RPMI7951 (cell line): ENCODE measurements around the gene FMNL1. TPM values are rescaled to one million over a fixed set of nuclear protein-coding genes. Genes with fewer than 3 reads are reported as not detected.
A peak's percentile ranks its signal among the peaks of the same experiment; 100 is the strongest.
"Not testable (repeated sequence)": the region's sequence is repeated elsewhere in the genome, so short reads cannot be mapped to it uniquely, and the experiment has no call there.

Source experiments
- DNase-seq: peaks from one replicate; pipeline ENCODE4 v3.0.0-alpha.2; 2012; ENCODE audit warnings: low read depth
- total RNA-seq: library from RNA; depleted of rRNA; stranded (reverse); fragments of >200 nt; shearing (Covaris generic); gene quantifications from 2 replicates; pipeline ENCODE4 v1.2.3, GENCODE V29; 2014; rRNA removed

Gene FMNL1, protein sequence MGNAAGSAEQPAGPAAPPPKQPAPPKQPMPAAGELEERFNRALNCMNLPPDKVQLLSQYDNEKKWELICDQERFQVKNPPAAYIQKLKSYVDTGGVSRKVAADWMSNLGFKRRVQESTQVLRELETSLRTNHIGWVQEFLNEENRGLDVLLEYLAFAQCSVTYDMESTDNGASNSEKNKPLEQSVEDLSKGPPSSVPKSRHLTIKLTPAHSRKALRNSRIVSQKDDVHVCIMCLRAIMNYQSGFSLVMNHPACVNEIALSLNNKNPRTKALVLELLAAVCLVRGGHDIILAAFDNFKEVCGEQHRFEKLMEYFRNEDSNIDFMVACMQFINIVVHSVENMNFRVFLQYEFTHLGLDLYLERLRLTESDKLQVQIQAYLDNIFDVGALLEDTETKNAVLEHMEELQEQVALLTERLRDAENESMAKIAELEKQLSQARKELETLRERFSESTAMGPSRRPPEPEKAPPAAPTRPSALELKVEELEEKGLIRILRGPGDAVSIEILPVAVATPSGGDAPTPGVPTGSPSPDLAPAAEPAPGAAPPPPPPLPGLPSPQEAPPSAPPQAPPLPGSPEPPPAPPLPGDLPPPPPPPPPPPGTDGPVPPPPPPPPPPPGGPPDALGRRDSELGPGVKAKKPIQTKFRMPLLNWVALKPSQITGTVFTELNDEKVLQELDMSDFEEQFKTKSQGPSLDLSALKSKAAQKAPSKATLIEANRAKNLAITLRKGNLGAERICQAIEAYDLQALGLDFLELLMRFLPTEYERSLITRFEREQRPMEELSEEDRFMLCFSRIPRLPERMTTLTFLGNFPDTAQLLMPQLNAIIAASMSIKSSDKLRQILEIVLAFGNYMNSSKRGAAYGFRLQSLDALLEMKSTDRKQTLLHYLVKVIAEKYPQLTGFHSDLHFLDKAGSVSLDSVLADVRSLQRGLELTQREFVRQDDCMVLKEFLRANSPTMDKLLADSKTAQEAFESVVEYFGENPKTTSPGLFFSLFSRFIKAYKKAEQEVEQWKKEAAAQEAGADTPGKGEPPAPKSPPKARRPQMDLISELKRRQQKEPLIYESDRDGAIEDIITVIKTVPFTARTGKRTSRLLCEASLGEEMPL
- 10.3 and 13.1 TPM in 2 replicates for total RNA-seq

DNA sequence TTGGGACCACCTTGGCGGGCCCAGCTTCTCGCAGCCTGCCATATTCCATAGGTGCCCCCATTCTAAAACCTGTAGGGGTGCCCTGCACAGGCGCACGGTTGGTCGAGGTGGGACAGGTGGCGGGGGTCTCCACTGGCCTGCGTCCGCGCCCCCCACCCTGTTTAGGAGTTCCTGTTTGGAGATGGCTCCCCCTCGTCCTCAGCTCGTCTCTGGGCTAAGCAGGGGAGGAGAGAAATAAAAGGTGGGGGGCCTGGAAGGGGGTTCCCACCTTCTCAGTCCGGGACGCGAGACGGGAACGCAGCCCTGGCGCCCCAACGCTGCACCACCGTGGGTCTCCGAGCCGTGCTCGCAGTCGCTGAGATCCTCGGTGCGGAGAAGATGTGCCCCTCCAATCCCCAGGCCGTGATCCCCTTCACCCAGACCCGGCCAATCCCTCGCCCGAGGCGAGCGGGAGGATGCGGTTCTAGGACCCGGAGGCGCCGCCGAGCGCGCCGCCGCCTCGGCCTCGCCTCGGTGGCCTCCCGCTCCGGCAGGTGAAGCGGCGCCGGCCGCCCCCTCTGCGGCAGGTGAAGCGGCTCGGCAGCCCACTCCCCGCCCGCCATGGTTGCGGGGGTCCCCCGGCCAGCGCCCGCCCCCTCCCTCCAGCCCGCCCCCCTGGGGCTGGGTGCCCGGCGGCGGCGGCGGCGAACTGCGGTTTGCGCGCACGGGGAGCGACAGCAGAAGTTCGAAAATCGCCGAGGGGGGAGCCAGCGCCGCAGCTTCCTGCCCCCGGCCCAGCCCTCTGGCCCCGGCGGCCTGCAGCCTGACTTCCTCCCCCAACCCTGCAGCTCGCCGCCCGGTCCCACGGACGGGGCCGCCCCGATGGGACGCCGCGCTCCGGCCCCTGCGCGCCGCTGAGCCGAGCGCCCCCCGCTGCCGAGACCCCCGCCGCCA is at the start of gene FMNL1:
FMNL1 (plus strand) TSS at position 805 of the 933 bp plus-strand sequence. CDS start 240 bp downstream, outside the sequence.
- peak; percentile 36 for DNase-seq

DNA sequence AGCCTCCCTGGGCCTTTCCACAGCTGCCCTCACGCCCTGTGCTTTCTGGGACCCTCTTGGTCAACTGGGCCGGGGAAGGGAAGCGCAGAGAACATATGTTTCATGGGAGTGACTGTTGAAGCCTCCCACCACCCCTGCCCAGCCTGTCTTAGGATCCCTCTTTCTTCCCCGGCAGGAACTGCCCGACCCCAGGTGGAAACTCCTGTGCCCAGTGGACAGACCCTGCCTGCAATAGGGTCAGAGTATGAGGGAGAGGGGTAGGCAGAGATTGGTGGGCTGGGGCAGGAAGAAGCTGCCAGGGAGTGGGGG is 49.5 kb upstream of the FMNL1 start:
- no peak for DNase-seq

DNA sequence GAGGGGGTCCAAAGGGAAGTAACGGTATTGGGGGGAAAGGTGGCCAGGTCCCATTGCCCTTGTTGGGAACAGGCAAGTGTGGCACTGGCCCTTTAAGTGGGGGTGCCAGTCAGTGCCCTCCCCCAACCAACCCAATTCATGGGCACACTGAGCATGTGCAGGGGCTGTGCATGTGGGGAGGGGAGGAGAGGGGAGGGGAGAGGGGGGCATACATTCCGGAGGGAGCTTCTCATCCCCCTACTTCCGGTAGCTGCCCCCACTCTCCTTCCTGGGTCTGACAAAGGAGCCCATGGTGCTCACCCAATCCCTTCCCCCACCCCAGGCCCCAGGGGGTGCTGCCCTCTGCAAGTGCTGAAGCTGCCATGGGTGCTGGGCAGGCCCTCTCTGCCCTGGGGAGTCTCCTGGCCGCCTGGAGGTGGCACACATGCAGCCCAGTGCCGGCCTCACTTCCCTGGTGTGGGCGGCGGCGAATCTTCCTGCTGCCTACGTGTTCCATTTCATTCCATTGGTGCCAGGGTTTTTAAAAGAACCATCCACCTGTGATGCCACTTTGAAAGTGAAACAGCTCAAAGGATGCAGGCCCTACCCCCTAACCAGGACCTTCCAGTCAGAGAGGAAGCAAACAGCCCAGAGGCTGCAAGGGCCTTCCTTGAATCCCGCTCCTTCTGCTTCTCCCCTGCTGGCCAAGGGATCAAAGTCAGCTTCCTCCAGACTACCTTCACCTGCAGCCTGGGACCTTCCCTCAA is 49.0 kb upstream of the FMNL1 start:
- peak; percentile 85 for DNase-seq

DNA sequence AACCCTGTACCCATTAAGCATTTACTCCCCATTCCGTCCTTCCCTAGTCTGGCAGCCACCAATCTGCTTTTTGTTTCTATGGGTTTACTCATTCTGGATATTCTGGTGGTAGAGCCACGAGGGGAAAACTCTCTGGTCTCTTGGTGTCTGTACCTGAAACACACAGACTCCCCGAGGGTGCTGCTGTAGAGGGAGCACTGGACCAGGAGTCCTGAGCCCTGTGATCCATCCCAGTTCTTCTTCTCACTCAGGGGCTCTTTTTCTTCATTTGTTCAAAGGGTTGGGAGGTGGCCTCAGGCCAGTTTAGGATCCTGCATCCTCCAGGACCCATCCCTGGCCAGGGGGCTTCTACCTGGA is 45.9 kb upstream of the FMNL1 start:
- no peak for DNase-seq

DNA sequence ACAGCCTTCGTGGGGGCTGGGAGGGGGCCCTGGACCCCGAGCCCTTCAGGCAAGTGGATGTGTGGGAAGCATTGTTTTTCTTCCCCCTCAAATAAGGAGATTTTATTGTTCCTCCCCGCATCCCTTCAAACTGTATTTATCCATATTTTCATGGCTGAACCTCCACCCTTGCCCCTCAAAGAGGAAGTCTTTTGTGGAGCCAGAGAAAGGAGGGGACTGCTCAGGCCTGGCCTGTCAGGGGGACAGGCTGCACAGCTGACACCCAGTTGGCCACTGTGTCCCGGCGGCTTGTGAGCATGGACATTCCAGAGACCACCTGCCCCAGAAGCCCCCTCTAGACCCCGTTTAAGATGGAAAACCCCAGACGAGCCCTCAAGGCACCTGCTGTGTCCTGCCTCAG is 44.1 kb upstream of the FMNL1 start:
- no peak for DNase-seq

DNA sequence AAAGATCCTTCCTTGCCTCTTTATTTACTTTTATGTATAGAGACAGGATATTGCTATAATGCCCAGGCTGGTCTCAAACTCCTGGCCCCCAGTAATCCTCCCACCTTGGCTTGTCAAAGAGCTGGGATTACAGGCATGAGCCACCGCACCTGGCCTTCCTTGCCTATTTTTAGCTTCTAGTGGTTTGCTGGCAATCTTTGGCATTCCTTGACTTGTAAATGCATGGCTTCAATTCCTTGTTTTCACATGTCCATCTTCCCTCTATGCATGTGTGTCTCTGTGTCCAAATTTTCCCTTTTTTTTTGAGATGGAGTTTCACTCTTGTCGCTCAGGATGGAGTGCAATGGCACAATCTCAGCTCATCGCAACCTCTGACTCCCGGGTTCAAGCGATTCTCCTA is 37.5 kb upstream of the FMNL1 start:
- no peak for DNase-seq

DNA sequence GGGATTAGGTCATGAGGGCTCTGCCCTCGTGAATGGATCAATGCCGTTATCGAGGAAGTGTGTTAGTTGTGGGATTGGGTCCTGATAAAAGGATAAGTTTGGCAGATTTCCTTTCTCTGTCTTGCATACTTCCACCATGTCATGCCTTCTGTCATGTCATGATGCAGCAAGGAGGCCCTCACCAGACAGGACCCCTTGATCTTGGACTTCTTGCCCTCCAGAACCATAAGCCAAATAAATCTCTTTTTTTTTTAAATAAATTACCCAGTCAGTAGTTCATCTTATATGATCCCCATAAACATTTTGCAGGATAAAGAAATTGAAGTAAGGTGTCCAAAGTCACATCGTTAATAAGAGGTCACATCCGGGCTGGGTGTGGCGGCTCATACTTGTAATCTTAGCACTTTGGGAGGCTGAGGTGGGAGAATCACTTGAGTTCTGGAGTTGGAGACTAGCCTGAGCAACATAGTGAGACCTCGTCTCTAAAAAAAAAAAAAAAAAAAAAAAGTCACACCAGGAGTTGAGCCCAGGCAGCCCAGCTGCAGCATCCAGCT is 34.8 kb upstream of the FMNL1 start:
- no peak for DNase-seq

DNA sequence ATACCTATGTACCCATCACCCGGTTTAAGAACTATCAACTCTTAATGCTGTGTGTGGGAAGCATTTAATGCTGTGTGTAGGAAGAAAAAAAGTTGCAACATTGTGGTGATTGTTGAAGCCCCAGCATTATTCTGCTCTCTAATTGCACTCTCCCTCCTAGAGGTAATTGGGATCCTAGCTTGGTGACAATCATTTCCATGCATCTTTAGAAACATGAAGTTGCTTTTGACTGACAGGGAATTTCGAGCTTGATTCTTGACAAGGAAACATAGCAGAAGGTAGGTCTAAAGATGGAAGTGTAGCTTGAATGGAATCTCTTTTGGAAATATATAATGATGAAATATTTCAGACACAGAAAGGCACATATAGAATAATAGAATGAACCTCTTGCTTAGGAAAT is 32.7 kb upstream of the FMNL1 start:
- no peak for DNase-seq

DNA sequence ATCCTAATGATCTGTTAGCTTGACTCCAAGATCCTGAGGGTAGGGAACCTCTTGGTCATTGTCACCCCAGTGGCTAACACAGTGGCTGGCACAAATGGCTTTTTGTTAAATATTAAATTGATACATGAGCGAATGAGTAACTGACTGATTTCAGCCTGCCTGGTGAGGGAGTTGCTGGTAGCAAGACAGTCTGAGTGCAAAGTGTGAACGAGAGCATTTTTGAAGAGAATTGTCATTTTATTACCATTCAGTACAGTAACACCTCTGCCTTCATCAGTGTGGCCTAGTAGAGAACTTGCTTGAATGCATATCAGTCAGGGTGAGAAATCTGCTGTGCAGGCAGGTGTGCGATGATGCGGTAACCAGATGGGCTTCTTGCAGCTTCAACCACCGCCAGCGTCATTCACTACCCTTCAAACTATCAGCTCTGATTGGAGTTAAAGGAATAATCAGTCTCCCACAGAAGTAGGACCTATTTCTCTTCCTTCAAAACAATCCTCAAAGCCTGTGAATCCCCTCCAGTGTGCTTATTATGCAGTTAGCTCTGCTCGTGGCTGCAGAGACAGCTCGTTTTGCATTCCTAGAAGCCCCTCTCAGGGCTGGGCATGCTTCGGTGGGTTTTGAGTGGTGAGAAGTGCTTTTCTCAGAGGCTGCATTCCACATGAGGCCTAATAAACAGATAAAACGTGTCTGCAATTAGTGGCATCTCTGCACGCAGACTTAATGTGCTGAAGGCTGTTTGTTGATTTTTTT is 31.0 kb upstream of the FMNL1 start:
- no peak for DNase-seq

DNA sequence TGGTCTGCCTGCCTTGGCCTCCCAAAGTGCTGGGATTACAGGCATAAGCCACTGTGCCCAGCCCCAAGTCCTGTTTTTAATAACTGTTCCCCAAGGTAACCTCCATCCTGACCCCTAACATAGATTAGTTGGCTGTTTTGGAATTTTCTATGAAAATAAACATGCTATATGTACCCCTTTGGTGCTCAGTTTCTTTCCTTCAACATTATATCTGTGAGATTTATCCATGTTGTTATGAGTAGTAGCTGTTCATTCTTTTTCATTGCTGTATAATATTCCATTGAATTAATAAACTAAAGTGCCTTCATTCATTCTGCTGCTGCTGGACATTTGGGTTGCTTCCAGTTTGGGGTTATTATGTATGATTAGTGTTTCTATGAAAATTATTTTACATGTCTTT is 26.3 kb upstream of the FMNL1 start:
- DNase-seq, result no peak

DNA sequence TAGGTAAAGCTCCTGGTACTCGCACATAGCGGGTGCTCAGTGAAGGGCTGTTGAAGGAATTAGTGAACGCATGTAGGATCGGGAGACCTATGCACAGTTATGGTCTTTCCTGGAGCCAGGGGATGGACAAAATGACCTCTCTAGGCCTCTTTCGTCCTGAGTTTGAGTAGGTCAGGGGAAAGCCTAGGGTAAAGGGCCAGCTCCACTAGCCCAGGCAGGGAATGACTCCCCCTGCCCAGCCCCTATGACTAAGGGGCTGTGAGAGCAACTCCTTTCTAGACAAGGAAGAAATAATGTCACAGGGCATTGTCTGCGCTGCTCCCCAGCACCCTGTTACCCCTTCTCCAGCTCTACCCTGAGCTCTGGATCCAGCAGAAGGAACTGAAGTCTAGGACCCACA is 24.6 kb upstream of the FMNL1 start:
- DNase-seq, result no peak

DNA sequence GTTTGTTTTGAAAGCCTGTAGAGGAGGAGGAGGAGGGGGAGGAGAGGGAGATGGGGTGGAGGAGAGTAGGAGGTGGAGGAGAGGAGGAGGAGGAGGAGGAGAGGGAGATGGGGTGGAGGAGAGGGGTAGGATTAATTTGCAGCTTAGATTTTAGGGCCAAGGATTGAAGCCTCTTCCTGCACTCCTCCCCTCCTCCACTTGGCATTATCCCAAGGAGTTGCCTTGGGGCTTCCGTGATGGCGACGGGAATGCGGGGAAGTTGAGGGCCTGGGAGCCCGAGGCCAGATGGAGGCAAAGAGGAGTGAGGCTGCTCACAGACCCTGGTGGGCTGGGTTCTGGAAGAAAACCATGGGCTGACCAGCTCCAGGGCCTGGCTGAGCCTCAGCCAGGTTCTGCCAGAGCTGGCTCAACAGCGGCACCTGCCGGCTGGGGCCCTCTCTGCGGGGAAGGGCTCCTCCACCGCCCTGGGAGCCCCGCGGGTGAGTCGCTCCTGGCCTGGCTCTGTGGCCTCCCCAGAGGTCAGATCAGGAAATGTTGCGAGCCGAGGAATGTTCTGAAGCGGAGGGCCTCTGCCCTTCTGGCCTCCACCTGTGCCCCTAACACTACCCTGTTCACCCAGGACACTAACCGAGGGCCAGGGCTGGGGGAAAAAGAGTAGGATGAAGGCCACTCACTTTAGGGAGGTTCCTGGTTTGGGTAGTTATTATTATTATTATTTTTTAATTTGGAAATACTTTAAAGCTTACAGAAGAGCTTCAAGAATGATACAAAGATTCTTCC is 23.9 kb upstream of the FMNL1 start:
- DNase-seq, result peak; percentile 81

DNA sequence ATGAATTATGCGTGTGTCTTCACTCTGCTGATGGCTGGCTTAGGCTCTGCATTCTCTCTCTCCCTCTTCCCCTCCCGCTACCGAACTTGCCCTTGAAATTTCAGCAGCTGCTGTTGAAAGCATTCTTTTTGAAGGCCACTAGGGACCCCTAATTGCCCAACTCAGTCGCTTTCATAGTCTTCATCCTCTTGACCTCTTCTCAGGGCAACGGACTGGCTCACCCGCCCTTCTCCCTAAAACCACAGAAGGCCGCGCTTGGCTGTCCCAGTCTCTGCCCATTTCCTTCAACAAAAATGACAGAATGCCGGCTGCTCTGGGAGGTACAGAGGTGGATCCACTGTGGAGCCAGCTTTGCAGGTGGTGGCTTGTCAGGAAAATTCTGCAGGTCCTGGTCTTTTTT is 21.0 kb upstream of the FMNL1 start:
- DNase-seq, result no peak

DNA sequence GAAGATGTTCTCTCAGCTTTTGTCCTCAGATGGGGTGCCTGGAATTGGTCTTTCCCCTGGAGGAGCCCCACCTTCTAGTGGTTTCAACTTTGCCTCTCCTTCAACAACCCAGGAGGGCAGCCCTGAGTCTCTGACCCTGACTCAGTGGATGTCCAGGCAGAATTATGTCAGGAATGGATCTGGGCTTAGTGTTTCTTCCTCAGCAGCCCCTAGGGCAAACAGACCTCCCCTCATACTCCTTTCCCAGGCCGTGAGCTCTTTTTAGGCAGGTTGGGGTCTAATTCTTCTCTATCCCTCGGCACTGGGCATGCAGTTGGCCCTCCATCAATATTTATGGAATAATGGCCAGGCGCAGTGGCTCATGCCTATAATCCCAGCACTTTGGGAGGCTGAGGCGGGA is 20.2 kb upstream of the FMNL1 start:
- no peak for DNase-seq

DNA sequence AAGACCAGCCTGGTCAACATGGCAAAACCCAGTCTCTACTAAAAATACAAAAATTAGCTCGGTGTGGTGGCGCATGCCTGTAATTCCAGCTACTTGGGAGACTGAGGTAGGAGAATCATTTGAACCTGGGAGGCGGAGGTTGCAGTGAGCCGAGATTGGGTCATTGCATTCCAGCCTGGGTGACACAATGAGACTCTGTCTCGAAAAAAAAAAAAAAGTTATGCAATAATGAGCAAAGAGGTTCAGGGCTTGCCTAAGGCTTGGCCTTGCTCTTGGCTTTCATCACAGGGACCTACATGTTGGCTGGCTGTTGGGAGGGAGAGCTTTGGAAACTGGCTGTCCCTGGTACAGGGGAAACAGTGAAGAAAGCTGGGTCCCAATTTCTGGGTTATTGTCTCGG is 19.8 kb upstream of the FMNL1 start:
- DNase-seq, result not testable (repeated sequence)

DNA sequence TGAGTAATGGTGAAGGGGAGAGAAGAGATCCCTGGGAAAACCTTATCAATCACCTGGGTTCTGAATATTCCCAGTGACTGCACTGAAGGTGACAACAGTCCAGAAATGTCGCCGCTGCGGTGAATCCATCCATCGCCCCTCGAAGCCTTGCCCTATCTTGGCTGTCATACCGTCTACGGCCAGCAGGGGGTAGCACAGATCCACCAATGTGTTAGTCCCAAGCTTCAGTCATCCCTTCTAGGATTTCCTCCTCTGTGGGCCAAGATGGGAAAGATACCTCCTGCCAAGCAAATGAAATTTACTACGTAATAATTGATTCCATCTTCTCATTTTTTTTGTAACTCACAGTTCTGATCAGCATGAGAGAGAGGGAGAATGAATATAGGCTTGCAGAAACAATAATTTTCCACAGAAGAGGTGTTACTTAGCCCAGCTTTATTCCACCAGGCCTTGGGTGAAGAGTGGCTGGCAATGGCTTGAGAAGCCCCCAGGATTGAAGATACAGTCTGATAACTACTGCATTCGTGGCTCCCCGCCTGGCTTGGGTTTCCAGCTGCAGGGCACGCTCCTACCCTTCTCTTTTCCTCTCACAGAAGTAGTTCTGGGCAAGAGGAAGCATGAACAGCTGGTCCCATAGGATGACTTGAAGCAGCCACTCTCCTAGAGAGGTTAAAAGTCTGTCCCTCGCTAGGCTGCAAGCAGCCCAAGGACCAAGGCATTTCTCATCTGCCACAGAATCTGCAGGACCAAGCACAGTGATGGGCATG is 2.6 kb upstream of the FMNL1 start:
- DNase-seq, result peak; percentile 72

DNA sequence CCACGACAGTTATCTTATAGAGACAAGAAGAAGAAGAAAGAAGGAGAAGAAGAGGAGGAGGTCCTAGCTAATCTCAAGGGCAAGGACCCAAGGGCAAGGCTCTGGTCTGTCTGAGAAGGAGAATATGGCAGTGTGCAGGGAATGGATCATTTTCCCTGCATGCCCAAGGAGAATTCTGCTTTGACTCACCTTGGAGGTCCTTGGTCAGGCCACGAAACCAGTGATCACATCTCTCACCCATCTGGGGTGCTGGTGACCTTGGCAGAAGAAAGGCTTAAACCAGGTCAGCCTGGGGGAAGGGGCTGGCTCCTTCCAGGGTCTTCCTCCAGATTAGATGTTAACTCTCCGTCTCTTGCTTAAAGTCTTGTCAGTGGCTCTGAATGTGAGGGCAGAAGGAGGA is 1.6 kb upstream of the FMNL1 start:
- DNase-seq, result no peak

DNA sequence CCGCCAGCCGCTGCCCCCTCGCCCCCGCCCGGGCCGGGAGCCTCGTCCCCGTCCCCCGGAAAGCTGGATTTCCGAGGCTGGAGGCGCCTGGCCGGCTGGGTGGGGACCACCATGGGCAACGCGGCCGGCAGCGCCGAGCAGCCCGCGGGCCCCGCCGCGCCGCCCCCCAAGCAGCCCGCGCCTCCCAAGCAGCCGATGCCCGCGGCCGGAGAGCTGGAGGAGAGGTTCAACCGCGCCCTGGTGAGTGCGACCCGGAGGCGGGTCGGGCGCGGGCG is 266 bp downstream of the FMNL1 start:
- DNase-seq, result no peak
